Liver (tissue), 9 donors: Measurements from ENCODE around the gene GFRA4. TPM values are rescaled to one million over a fixed set of nuclear protein-coding genes. Genes with fewer than 3 reads are reported as not detected.
A peak's percentile ranks its signal among the peaks of the same experiment; 100 is the strongest.

ENCODE experiments used
- DNase-seq: peaks from one replicate; pipeline ENCODE4 v3.0.0-alpha.2; 2017; ENCODE audit warnings: low spot score
- H3K27ac ChIP-seq, 2 donors: one replicate each; pipeline ENCODE4 v1.7.0; 2013; ENCODE audit warnings: inconsistent platforms in 2 of 2, low read length in 2 of 2, control low read depth in 1 of 2, low read depth in 1 of 2, mild to moderate bottlenecking in 1 of 2
- H3K27me3 ChIP-seq, 4 donors: one replicate each; pipeline versions ENCODE4 v1.6.1 to v1.7.0; 2013; ENCODE audit warnings: low read length in 3 of 4, inconsistent platforms in 1 of 4, mild to moderate bottlenecking in 1 of 4, moderate library complexity in 1 of 4; ENCODE audit not compliant: control insufficient read depth in 4 of 4, insufficient read depth in 4 of 4
- H3K36me3 ChIP-seq, 4 donors: one replicate each; pipeline versions ENCODE4 v1.6.1 to v1.7.0; 2013; ENCODE audit warnings: low read length in 3 of 4, mild to moderate bottlenecking in 3 of 4, low read depth in 1 of 4, moderate library complexity in 1 of 4; ENCODE audit not compliant: control insufficient read depth in 4 of 4, insufficient read depth in 3 of 4
- H3K4me1 ChIP-seq, 4 donors: one replicate each; pipeline versions ENCODE4 v1.6.1 to v1.7.0; 2013; ENCODE audit warnings: low read length in 3 of 4, mild to moderate bottlenecking in 3 of 4, moderate library complexity in 1 of 4; ENCODE audit not compliant: control insufficient read depth in 4 of 4, insufficient read depth in 4 of 4
- H3K4me3 ChIP-seq, 3 donors: one replicate each; pipeline versions ENCODE4 v1.6.1 to v1.7.0; 2013; ENCODE audit warnings: low read length in 3 of 3, control low read depth in 1 of 3, low read depth in 1 of 3, mild to moderate bottlenecking in 1 of 3
- H3K9ac ChIP-seq, 2 donors: one replicate each; pipeline ENCODE4 v1.7.0; 2013; ENCODE audit warnings: low read length in 2 of 2, mild to moderate bottlenecking in 2 of 2, moderate library complexity in 2 of 2, control low read depth in 1 of 2, low read depth in 1 of 2
- H3K9me3 ChIP-seq, 4 donors: one replicate each; pipeline versions ENCODE4 v1.6.1 to v1.7.0; 2013; ENCODE audit warnings: low read length in 3 of 4; ENCODE audit not compliant: control insufficient read depth in 4 of 4
- ATF3 ChIP-seq: IDR thresholded peaks from 2 replicates; pipeline ENCODE4 v1.6.1; 2016; ENCODE audit warnings: antibody characterized with exemption
- CTCF ChIP-seq: fragments of 150-350 bp; IDR thresholded peaks from 2 replicates; pipeline ENCODE4 v1.5.1; 2017; ENCODE audit warnings: improper control_type of control experiment, low read depth, low read length; ENCODE audit not compliant: missing input control
- EGR1 ChIP-seq, 2 donors: IDR thresholded peaks; 2 replicates each; pipeline ENCODE4 v1.6.1; 2016 to 2018; ENCODE audit warnings: antibody characterized with exemption in 2 of 2, low read depth in 2 of 2
- FOXA1 ChIP-seq: IDR thresholded peaks from 2 replicates; pipeline ENCODE4 v1.6.1; 2016; ENCODE audit warnings: antibody characterized with exemption
- FOXA2 ChIP-seq: IDR thresholded peaks from 2 replicates; pipeline ENCODE4 v1.6.1; 2016; ENCODE audit warnings: antibody characterized with exemption
- GABPA ChIP-seq, 2 donors: IDR thresholded peaks in 1 of 2; conservative IDR thresholded peaks in 1 of 2; 2 replicates each; pipeline ENCODE4 v1.6.1; 2016; ENCODE audit warnings: antibody characterized with exemption in 2 of 2, mild to moderate bottlenecking in 1 of 2, moderate library complexity in 1 of 2
- HNF4A ChIP-seq, 2 donors: conservative IDR thresholded peaks; 2 replicates each; pipeline ENCODE4 v1.6.1; 2016; ENCODE audit warnings: antibody characterized with exemption in 2 of 2, mild to moderate bottlenecking in 2 of 2
- HNF4G ChIP-seq: IDR thresholded peaks from 2 replicates; pipeline ENCODE4 v1.6.1; 2016; ENCODE audit warnings: antibody characterized with exemption
- JUND ChIP-seq, 2 donors: IDR thresholded peaks; 2 replicates each; pipeline ENCODE4 v1.6.1; 2016; ENCODE audit warnings: antibody characterized with exemption in 2 of 2
- NR2F2 ChIP-seq: IDR thresholded peaks from 2 replicates; pipeline ENCODE4 v1.6.1; 2016; ENCODE audit warnings: antibody characterized with exemption
- RAD21 ChIP-seq, 2 donors: IDR thresholded peaks; 2 replicates each; pipeline ENCODE4 v1.6.1; 2016; ENCODE audit warnings: antibody characterized with exemption in 2 of 2, mild to moderate bottlenecking in 2 of 2
- REST ChIP-seq: IDR thresholded peaks from 2 replicates; pipeline ENCODE4 v1.6.1; 2016; ENCODE audit warnings: antibody characterized with exemption, mild to moderate bottlenecking
- RXRA ChIP-seq, 2 donors: IDR thresholded peaks; 2 replicates each; pipeline ENCODE4 v1.6.1; 2017 to 2018; ENCODE audit warnings: antibody characterized with exemption in 2 of 2, mild to moderate bottlenecking in 1 of 2
- SP1 ChIP-seq: IDR thresholded peaks from 2 replicates; pipeline ENCODE4 v1.6.1; 2018; ENCODE audit warnings: antibody characterized with exemption, mild to moderate bottlenecking
- TAF1 ChIP-seq: conservative IDR thresholded peaks from 2 replicates; pipeline ENCODE4 v1.6.1; 2016; ENCODE audit warnings: antibody characterized with exemption, mild to moderate bottlenecking
- YY1 ChIP-seq: IDR thresholded peaks from 2 replicates; pipeline ENCODE4 v1.6.1; 2016; ENCODE audit warnings: antibody characterized with exemption, mild to moderate bottlenecking
- ZBTB33 ChIP-seq: IDR thresholded peaks from 2 replicates; pipeline ENCODE4 v1.6.1; 2016; ENCODE audit warnings: antibody characterized with exemption
- whole genome bisulfite sequencing: extraction: QIAGEN DNeasy Blood & Tissue Kit; methylation state at CpG from one replicate; pipeline ENCODE4 v1.1.7; 2013; 5-methylcytosine and 5-hydroxymethylcytosine counted together
- polyA plus RNA-seq, 2 donors: library from polyadenylated mRNA; stranded (reverse) in 1 of 2; unstranded in 1 of 2; fragments of 200-250 nt in 1 of 2; fragments of >200 nt in 1 of 2; fragmentation: Nextera tagmentation in 1 of 2; extraction: Ambion mirVana in 1 of 2; gene quantifications; one replicate each; pipeline versions ENCODE4 v1.2.1 to v1.2.3, GENCODE V29; 2013 to 2015
- total RNA-seq, 2 donors: library from RNA; depleted of rRNA; stranded (reverse); fragments of >200 nt; gene quantifications; one replicate each; pipeline ENCODE4 v1.2.3, GENCODE V29; 2014
- TF ChIP-seq, protein P1 (sequence below): IDR thresholded peaks from 2 replicates; pipeline ENCODE4 v1.6.1; 2016; ENCODE audit warnings: antibody characterized with exemption
- donor health status: healthy.
- donor health status: healthy.
- donor health status: healthy.
- donor health status: healthy.
- donor health status: healthy.

The GFRA4 gene
- total and polyA plus RNA-seq, 4 donors = not detected

- Histone ChIP-seq H3K9ac (no peak overlapping the region), H3K9me3 (no peaks in the 10 kb centered on the region), H3K36me3 (no peaks in the 10 kb centered on the region), H3K27ac (no peak overlapping the region), H3K4me3 (no peak overlapping the region), H3K4me1 (no peaks in the 10 kb centered on the region), H3K27me3 (no peaks in the 10 kb centered on the region)
- TF ChIP-seq EGR1 (IDR thresholded peaks at IDR 0.05; ENCODE audit: low read depth in 2 of 2) (no peak), FOXA1 (no peak), SP1 (peak; percentile 8), REST (no peak)
- DNase-seq = no peak
- WGBS = 59% methylated on average over 2 of the region's 2 CpGs
Measured at GRCh38 chr20:3687655-3688054, 24.5 kb upstream of the GFRA4 start.

GRCh38 chr20:3686867-3687321 lies 23.7 kb upstream of the GFRA4 start:
- Histone ChIP-seq H3K4me1 (peaks cover 0 to 6% (median 2%) of the 10 kb centered on the region in 4 donors), H3K36me3 (no peaks in the 10 kb centered on the region), H3K27ac (peak overlapping the region in 1 of 2 donors; percentile 5), H3K9me3 (no peaks in the 10 kb centered on the region), H3K4me3 (no peak overlapping the region), H3K27me3 (peaks cover 0 to 4% (median 2%) of the 10 kb centered on the region in 4 donors), H3K9ac (no peak overlapping the region)
- TF ChIP-seq RAD21 (IDR thresholded peaks at IDR 0.05) (no peak), JUND (IDR thresholded peaks at IDR 0.05) (no peak), GABPA (IDR thresholded peaks at IDR 0.05 in 1 of 2, conservative IDR thresholded peaks at IDR 0.05 in 1 of 2) (no peak), ATF3 (no peak), ZBTB33 (no peak), HNF4A (conservative IDR thresholded peaks at IDR 0.05) (no peak), REST (no peak), NR2F2 (no peak), TAF1 (no peak), CTCF (no peak), YY1 (no peak), FOXA2 (no peak), SP1 (no peak), FOXA1 (no peak), RXRA (IDR thresholded peaks at IDR 0.05) (no peak), EGR1 (IDR thresholded peaks at IDR 0.05; ENCODE audit: low read depth in 2 of 2) (no peak), HNF4G (no peak)
- TF ChIP-seq, protein P1, sequence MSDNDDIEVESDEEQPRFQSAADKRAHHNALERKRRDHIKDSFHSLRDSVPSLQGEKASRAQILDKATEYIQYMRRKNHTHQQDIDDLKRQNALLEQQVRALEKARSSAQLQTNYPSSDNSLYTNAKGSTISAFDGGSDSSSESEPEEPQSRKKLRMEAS = no peak
- DNase-seq = no peak
- WGBS = 62% methylated on average over 9 of the region's 9 CpGs
